GM12801 (cell line): ENCODE measurements around the gene LHX5.

Experiments used
- CTCF ChIP-seq: IDR thresholded peaks from one replicate; pipeline ENCODE4 v1.5.1; 2011; ENCODE audit warnings: control low read depth; ENCODE audit not compliant: insufficient read length; ENCODE audit errors: extremely low read depth

The LHX5 gene

GRCh38 chr12:113470871-113471618, 626 bp downstream of the LHX5 start:
- TF ChIP-seq CTCF = no peak

GRCh38 chr12:113469949-113470743, 1.5 kb downstream of the LHX5 start:
- no peak for TF ChIP-seq CTCF

- TF ChIP-seq CTCF = no peak
These were observed 2.3 kb downstream of the LHX5 start for GRCh38 chr12:113469224-113469948.

GRCh38 chr12:113468365-113469223, 3.1 kb downstream of the LHX5 start:
- TF ChIP-seq CTCF = no peak

DNA sequence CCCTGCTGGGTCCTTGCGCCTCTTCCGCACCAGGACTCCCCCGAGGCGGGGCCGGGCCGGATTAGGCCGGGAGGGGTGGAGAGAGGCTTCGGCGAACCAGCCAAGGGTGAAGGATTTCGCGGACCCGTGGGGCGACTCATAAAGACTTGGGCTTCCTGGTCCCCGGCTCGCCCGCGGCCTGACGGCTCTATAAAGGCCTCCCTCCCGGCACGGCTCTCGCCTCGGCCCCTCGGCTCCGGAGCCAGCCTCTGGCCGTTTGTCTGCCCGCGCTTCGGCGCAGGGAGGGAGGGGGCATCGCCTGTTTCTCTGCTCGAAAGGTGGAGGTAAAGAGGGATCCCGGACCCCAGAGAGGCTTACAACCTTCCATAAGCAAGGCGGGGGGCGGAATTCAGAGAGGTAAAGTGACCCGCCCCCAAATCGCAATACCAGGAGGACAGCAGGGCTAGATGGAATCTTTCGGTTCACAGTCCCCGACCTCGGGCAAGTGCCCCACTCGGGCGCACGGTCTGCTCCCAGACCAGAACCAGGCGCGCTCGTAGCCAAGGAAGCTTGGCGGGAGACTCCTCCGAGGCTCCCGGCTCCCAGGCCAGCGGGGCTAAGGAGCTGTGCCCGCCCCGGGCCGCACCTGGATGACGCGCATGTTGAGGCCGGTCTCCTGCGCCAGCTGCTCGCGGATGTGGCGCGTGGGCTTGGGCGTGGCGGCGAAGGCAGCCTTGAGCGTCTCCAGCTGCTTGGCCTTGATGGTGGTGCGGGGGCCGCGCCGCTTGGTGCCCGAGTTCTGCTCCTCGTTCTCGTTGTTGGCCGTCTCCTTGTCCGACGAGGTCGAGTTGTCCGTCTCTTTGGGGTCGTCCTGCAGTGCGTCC, 3.9 kb downstream of the LHX5 start:
- TF ChIP-seq CTCF = no peak

GRCh38 chr12:113467142-113467501, 4.5 kb downstream of the LHX5 start:
- no peak for TF ChIP-seq CTCF
